ENCODE data around the gene TADA2B.

Gene TADA2B, protein sequence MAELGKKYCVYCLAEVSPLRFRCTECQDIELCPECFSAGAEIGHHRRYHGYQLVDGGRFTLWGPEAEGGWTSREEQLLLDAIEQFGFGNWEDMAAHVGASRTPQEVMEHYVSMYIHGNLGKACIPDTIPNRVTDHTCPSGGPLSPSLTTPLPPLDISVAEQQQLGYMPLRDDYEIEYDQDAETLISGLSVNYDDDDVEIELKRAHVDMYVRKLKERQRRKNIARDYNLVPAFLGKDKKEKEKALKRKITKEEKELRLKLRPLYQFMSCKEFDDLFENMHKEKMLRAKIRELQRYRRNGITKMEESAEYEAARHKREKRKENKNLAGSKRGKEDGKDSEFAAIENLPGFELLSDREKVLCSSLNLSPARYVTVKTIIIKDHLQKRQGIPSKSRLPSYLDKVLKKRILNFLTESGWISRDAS

DNA sequence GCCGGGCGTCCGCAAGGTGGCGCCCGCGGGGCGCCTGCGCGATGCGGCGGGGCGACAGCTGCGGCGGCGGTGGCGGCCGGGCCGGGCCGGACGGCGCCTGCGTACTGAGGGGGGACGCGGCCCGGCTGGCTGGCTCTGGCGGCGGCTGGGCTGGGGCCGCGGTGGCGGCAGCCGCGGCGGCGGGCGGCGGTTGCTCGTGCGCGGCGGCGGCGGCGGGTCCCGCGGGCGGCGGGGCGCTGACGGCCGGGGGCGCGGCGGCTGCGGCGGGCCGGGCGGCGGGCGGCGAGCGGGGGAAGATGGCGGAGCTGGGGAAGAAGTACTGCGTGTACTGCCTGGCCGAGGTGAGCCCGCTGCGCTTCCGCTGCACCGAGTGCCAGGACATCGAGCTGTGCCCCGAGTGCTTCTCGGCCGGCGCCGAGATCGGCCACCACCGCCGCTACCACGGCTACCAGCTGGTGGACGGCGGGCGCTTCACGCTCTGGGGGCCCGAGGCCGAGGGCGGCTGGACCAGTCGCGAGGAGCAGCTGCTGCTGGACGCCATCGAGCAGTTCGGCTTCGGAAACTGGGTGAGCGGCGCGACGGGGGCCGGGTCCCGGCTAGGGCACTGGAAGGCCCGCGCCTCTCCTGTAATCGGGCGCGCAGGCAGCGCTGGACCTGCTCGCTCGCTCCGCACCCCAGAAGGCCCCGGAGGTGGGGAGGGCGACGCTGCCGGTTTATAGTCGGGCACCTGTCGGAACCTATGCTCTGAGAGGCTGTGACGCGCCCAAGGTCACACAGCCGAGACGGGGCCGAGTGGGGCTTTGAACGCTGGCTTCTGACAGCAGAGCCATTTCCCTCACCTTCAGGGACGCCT, at the start of gene TADA2B:
TSS of gene TADA2B (plus strand) at position 89 of the 853 bp plus-strand sequence. CDS start at position 297, 208 bp downstream.
- DNase-seq = peak in 1 of 2 experiments; percentile 46

DNA sequence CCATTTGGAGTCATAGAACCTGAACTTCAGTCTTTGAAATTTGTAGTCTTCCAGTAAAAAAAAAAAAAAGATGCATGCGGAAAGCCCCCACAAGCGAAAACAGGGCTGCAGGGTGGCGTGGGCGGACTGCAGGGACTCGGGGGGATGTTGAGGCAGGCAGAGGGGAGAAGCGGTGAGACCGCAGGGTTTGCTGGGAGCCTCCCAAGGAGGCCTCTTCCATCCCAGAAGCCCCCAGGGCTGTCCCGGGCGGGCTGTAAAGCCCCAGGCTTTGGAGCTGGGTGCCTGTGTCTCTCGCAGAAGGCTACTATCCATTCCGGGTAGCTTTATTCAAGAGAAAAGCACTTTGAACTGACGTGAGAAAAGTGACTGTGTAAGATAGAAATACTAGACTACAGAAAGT, 46.7 kb upstream of the TADA2B start:
- no peak for DNase-seq

DNA sequence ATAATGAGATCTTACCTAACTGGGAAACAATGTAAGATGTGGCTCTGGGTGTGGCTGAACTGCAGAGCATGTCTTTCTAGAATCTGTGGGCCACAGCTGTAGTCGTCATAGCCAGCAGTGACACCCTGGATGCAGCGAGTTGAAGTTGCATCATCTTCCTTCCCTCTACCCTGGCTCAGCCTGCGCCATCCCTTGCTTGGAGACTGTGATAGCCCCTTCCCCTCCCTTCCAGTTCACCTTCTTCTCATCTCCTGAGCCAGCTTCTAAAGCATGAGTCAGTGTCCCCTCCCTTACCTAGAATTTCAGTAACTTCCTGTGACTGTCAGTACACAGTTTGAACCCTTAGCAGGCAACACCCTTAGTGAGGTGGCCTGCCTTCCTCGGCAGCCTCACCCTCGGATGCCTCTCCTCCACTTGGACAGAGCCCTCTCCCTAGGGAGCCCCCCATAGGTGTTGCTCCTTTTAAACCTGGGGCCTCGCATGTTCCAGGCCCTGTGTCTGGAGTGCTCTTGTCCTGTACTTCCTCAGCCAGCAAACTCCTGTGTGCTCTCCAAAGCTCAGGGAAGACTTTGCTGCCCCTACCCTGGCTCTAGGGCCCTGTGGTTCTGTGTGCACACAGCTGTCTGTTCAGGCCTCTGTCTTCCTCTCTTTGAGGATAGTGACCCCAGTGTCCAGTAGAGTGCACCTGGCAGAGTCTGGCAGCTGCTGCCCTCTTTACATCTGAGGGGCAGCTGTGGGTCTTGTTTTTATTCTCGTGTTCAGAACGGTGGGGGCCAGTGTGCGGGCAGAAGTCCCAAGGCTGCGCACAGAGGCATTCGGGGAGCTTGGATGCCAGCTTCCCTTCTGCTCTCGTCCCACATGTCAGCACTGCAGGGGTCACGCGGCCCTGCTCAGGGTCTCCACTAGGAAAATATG, 43.7 kb upstream of the TADA2B start:
- DNase-seq = no peak

DNA sequence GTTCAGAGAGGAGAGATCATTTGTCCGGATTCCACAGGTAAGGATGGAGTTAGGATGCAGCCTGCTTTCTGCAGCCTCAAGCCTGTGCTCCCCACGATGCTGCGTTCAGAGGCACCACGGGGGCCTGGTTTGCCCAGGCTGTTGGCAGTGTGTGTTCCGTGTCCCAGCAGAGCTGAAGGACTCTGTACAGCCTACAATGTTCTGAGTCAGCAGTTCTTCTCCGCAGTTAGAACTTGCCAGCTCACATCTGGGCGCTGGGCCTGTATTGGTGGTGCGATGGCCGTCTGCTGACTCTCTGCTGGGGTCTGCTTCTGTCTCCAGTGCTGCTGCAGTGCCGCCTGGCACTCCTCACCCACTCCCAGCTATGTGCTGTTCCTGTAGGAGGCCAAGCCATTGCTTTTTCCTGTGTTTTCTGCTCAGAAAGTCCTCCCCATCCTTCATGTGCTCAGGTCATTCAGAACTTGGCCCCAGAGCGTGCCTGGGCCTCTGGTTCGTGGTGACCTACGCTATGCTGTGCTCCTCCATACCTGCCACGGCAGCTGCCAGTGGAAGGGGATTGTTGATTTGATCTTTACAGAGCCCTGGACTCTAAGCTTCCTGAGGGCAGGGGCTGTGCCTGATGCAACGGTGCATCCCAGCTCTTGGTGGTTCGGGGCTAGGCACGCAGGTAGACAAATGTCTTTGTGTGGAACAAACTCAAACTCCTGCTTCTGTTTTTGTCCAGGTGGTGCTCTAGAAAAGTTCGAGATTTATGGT, 42.6 kb upstream of the TADA2B start:
- no peak for DNase-seq

DNA sequence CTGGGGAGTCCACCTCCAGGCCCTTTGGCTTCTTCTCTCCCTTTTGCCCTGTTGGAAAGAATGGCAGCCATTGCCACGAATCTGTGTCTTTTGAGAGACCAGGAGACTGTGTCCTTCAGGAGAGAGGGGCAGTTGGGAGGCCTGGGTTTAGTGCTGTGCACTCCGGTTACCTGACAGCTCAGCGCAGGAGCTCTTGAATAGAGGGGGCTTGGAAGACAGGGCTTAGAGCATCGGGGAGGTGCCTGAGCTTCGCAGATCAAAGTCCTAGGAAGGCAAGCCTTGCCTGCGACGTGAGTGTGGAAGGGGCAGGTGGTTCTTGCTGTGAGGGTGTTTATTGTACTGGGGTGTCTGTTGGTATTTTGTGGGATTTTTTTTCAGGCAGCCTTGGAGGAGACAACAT, 41.9 kb upstream of the TADA2B start:
- DNase-seq = no peak

DNA sequence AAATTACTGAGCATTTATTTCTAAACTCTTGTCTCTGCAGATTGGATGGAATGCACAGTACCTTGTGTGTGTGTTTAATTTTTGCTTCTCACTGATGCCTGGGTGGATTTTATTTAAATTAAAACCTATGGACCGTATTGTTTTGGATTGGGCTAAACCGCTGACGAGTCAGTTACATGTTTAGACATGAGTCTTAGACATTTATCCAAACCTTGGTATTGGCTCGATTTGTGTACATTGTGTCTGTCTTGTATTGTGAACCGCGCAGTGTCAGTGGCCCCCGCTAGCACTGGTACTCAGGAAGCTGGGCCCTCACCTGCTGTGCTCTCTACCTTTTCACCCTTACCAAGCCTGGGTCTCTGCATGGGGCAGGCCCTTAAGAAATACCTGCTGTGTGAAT, 40.8 kb upstream of the TADA2B start:
- no peak for DNase-seq

DNA sequence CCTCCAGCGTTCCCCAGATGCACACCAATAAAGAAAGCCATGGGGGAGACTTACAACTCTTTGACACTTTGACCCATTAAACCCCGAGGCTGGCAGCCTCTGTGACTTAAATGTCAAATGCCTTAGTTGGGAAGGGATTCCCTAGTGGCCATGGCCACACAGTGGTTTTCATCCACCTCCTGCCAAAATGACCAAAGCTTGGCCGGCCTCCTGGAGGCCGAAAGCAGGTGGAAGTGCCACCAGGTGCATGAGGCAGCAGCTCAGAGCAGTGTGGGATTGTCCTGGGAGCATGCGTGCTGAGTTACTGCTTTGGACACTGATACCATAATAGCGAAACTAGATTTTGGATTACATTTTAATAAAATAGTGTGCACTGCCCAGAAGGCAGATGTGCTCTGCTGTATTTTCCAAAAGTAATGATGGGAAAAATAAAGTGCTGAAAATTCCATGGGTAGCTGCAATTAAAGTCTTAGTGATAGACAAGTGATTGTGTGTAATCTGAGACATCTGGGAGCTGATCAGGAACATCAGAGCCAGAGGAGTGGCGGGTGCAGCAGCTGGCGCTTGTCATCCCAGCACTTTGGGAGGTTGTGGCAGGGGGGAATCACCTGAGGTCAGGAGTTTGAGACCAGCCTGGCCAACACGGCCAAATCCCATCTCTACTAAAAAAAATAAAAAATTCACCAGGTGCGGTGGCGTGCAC, 39.8 kb upstream of the TADA2B start:
- DNase-seq = peak in 1 of 2 experiments; percentile 49

DNA sequence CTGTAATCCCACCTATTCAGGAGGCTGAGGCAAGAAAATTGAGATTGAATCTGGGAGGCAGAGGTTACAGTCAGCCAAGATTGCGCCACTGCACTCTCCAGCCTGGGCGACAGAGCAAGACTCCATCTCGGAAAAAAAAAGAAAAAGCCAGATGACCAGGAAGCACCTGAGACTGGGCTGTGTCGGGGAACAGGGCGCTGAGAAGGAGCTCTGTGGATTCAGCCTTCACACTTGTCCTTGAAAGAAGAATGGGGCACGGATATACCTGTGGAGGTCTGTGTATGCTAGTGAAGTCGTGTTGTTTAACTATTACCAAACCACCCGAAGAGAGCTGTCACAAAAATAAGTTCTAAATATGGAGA, 39.3 kb upstream of the TADA2B start:
- DNase-seq = no peak

DNA sequence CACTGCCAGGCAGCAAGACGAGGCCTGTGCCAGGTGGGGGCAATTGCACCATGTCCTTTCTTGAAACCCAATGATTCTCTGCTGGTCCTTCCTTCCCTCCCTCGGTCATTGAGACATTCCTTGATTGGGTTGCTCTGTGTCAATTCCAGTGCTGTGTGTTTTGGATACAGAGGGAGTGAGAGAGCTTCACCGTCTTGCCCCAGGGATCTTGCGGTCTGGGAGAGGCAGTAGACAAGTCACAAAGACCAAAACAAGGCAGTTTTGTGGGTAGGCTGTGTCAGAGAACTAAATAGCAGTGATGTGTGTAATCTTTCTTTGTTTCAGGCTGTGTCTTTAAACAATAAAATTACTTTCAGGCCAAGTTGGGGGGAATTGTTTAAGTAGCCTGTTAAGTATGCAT, 38.8 kb upstream of the TADA2B start:
- DNase-seq = no peak

DNA sequence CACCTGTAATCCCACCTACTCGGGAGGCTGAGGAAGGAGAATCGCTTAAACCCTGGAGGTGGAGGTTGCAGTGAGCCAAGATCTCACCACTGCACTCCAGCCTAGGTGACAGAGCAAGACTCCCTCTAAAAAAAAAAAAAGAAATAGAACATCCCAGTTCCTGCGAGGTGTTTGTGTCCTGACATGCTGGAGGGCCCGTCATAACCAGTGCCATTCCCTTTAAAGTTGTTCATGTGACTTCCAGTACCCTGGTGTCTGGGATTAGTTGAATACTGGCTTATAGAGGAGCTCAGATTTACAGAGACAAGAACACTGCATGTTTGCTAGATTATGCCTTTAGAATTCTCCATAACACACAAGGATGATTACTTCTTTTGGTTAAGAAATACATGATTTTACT, 37.6 kb upstream of the TADA2B start:
- no peak for DNase-seq

DNA sequence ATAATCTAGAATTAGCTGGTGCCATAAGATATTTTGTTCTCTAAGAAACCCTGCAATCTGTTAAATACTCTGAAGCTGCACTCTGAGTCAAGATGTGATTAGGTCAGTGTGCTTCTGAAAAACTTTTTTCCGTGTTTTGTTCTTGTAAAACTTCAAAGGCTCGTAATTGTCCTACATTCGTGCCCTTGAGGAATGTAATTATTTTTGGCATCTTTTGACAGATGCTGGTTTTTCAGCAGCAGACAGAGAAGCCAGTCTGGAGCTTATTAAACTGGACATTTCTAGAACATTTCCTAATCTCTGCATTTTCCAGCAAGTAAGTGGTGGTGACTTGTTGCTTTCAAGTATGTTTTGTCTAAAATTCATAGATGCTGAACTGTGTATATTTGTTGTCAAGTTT, 36.8 kb upstream of the TADA2B start:
- no peak for DNase-seq

DNA sequence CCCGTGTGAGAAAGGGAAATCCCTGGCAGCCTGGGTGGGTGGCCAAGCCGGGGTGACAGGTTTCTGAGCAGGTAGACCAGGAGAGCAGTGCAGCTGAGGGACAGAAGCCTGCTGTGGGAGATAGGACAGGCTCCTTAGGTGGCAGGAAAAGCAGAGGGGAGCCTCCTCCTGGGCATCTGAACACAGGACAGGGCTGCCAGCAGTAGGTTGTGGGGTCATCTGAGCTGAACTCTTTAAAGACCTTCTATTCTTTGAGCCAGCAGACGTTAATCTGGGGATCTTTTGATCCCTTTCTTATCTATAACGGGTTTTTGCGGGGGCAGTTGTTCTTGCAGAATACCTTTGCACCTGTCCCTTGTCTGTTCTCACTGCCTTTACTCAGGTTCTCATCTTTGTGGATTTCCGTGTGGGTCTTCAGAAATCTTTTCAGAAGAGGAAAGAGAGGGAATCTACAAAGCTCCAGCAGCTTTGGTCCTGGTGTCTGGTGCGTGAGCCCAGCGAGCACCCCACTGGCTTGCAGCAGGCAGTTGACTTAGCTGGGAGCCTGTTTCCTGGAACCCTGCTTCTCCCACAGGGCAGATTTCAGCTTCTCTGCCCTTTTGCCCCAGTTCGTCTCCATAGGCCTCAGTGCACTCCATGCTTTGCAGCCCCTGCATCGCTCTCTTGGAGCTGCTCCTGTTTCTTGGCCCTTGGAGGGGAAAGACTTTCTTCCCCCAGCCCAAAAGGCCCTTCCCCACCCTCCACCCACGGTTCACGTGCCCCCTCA, 35.8 kb upstream of the TADA2B start:
- no peak for DNase-seq

DNA sequence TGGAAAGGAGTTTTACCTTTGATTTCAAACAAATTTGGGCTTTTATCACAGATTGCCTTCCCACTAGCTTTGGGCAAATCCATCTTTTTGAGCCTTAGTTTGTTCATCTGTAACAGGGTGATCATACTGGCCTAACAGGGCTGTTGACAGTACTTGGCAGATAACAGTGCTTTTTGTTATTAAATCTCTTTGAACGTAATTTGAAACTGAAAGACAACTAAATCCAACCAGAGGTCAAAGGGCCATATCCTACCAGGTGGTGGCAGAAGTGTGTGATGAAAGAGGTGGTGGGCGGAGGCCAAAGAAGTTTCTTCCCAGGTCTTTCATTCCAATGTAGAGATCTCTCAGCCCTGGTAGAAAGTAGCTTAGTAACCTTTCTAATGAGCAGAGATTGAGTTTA, 35.2 kb upstream of the TADA2B start:
- DNase-seq = no peak

DNA sequence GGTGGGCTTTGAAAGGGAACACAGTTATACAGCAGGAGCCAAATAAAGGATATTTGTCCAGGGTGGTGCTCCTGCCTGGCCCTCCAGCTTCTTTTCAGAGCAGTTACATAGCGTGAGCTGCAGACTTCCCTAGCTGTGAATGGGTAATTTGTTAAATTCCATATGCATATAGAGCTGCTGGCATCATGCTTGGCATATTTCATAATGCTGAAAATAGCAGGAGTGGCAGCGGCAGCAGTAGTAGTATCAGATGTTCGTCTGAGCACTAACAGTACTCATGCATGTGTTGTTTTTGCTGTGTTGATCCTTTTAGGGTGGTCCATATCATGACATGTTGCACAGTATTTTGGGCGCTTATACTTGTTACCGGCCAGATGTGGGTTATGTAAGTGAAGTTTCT, 33.6 kb upstream of the TADA2B start:
- DNase-seq = no peak

DNA sequence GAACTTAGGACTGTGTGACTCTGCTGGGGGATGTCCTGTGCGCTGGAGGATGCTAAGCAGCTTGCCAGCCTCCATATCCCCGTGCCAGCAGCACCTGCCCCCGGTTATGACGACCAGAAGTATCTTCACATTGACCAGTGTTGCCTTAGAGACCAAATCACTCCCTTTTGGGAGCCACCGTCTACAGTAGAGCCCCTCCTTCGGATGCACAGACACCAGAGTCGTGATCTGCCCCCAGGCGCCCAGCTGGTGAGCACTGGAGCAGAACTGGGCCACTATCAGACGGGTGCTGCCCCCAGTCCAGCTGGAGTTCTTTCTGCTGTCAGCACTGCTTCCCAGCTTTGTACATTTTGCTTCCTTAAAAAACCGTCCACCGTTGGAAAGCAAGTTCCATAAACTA, 30.0 kb upstream of the TADA2B start:
- no peak for DNase-seq

DNA sequence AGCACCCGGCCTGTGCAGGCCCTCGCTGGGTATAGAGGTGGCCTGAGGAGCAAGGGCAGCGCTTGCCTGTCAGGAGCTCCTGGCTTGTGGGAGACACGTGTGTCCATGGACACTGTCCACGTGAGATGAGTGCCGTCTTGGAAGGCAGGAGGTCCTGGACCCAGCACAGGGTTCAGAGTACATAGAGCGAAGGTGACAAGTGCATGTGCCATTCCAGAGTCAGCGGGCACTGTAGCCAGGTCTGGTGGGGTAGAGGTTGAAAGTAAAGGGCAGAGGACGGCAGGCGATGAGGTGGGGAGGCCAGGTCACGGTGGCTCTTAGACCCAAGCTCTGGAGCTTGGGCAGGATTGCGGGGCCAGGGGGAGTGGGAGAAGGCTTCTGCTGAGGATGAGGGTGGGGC, 28.4 kb upstream of the TADA2B start:
- DNase-seq = no peak

DNA sequence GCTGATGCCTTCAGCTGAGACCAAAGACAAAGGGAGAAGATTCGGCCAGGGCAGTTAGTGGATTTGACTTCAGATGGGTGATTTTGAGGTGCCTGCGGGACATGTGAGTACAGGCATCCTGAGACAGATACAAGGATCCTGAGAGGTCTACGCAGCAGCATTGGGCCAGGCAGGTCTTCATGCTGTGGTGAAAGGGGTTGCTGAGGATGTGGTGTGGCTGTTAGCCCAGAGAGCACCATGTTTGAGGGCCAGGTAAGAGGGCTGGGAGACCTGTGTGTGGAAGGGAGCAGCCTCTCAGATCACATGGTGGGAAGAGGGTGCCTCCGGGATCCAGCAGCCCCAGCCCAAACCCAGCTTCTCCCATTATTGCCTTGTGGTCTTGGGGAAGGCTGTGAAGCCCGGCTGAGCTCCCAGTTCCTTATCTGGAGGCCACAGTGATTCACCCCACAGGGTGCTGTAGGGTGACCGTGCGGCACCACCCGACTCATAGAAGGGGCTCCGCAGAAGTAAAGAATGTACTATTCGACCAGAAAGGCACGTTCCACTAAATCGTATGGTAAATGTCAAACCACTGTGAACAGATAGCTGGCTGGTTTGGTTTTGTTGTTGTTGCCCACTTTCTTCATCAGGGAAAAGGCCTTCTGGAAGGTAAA, 27.7 kb upstream of the TADA2B start:
- DNase-seq = no peak

DNA sequence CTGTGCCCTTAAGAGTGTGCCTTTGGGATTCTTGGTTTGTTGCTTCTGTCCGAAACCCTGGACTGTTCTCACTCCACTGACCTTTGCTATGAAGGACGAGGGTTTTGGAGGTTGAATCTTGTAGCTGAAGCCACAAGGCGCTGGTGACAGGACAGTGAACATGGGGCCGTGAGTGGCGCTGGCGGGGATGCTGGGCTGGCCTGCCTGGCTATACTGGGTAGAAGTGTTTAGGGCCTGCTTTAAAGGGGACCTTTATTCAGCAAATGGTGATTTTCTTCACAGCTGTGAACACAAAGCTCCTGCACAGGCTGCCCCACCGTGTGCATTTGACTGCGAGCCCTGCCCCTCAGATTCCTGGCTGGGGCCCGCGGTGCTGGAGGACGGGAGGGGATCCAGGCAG, 27.1 kb upstream of the TADA2B start:
- DNase-seq = no peak

DNA sequence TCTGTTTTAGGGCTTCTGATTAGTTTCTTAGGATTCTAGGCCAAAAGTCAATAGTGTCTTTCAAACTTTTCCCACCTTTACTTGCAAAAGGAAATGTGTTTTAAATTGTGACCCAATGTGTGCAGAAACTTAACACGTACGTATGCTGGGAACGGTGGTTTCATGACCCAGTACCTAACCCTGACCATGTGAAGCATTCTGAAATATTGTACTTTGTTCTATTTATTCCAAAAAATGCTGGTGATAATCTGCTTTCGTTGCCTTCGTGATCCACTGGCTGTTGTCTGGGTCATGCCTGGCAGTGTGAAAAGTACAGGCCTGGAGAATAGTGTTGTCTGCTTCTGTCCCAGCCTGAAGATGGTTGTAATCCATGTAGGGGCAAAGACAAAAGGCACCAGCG, 26.7 kb upstream of the TADA2B start:
- no peak for DNase-seq

DNA sequence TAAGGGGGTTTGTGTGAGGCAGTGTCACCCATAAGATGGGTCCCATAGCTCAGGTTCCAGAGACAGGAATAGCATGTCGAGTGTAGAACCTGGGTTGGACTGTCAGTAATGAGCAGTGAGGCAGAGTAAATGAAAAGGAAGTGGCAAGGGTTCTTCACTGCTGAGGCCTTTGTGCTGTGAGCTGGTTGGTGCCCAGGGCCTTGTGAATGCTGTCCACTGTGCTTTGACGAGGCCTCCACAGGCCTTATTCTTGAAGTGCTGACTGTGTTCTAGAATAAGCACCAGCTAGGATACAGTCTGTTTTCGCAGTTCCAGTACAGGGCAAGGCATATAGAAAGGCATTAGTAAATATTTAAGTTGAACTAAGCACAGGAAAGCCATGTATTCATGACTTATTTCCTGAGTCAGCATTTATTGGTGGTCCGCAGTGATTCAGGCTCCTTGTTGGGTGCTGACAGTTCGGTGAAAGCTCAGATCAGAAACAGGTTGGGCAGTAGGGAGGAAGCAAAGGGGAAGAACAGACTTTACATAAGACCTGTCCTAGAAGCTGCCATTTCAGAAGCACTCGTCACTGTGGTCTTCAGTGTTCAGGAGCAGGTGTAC, 25.6 kb upstream of the TADA2B start:
- DNase-seq = no peak
